Uterus (tissue), 4 donors: ENCODE data around the gene CCL21. TPM values are rescaled to one million over a fixed set of nuclear protein-coding genes. Genes with fewer than 3 reads are reported as not detected.
A peak's percentile ranks its signal among the peaks of the same experiment; 100 is the strongest.

Experiments
- DNase-seq, 2 donors: peaks; one replicate each; pipeline ENCODE4 v3.0.0-alpha.2; 2019 to 2020
- H3K27ac ChIP-seq, 2 donors: fragments of 200-600 bp; sonication (generic); 1 replicate in 1 of 2; 2 replicates in 1 of 2; pipeline ENCODE4 v1.5.1; 2016 to 2018
- H3K27me3 ChIP-seq, 2 donors: fragments of 200-600 bp; sonication (generic); one replicate each; pipeline ENCODE4 v1.5.1; 2018 to 2019; ENCODE audit warnings: control low read depth in 1 of 2
- H3K36me3 ChIP-seq, 2 donors: fragments of 200-600 bp; sonication (generic); one replicate each; pipeline ENCODE4 v1.5.1; 2019; ENCODE audit warnings: control low read depth in 1 of 2
- H3K4me1 ChIP-seq, 2 donors: fragments of 200-600 bp; sonication (generic); one replicate each; pipeline ENCODE4 v1.5.1; 2018 to 2019; ENCODE audit warnings: control low read depth in 1 of 2
- H3K4me3 ChIP-seq, 2 donors: fragments of 200-600 bp; sonication (generic); 1 replicate in 1 of 2; 2 replicates in 1 of 2; pipeline ENCODE4 v1.5.1; 2018 to 2019; ENCODE audit warnings: mild to moderate bottlenecking in 1 of 2
- H3K9me3 ChIP-seq, 2 donors: fragments of 200-600 bp; sonication (generic); one replicate each; pipeline ENCODE4 v1.5.1; 2019; ENCODE audit warnings: control low read depth in 1 of 2
- CTCF ChIP-seq, 4 experiments: fragments of 200-600 bp in 2 of 4; fragments of 450-650 bp in 2 of 4; sonication (generic) in 2 of 4; IDR thresholded peaks; one replicate each; pipeline ENCODE4 v1.5.1; 2016 to 2019; ENCODE audit warnings: antibody characterized with exemption in 4 of 4, mild to moderate bottlenecking in 2 of 4, moderate library complexity in 1 of 4
- POLR2A ChIP-seq, 2 donors: fragments of 450-650 bp; IDR thresholded peaks; one replicate each; pipeline ENCODE4 v1.6.1; 2016; ENCODE audit warnings: antibody characterized with exemption in 2 of 2, mild to moderate bottlenecking in 1 of 2, moderate library complexity in 1 of 2
- intact Hi-C: fragments of 100-400 bp; cut with DNase I; formaldehyde crosslinking; loops from one replicate; pipeline ENCODE4 v1.15.1; 2023; ENCODE audit warnings: low total_unique reads
- total RNA-seq, 4 donors: library from RNA; depleted of rRNA in 3 of 4; stranded (reverse); fragments of >200 nt in 3 of 4; gene quantifications; one replicate each; pipeline versions ENCODE4 v1.1.0 to v1.2.4, GENCODE V29; 2014 to 2023
- donor health status: DM: yes; HTN: yes; CAD: no.

The CCL21 gene
- total RNA-seq, 4 donors from 2014 or later: 7.6 to 248 (median 87.1) TPM

GRCh38 chr9:34709196-34709978 is 549 bp downstream of the CCL21 start:
- no peaks in the 10 kb centered on the region for H3K4me1 ChIP-seq
- no peak overlapping the region for H3K4me3 ChIP-seq
- no peaks in the 10 kb centered on the region for H3K36me3 ChIP-seq
- H3K27ac ChIP-seq: no peak overlapping the region
- intact Hi-C loops: loop anchor here (10.0 kb wide), 1 partner anchor 65 kb away; the partner anchor contains the start of gene GALT
- H3K9me3 ChIP-seq: no peaks in the 10 kb centered on the region
- no peaks in the 10 kb centered on the region for H3K27me3 ChIP-seq
- no peak for DNase-seq
- no peak for TF ChIP-seq CTCF (IDR thresholded peaks at IDR 0.05)
- no peak for TF ChIP-seq POLR2A (IDR thresholded peaks at IDR 0.05)

GRCh38 chr9:34707130-34707529 is 2.8 kb downstream of the CCL21 start:
- no peak for TF ChIP-seq POLR2A (IDR thresholded peaks at IDR 0.05)
- TF ChIP-seq CTCF (IDR thresholded peaks at IDR 0.05): no peak
- no peak overlapping the region for H3K4me3 ChIP-seq
- no peaks in the 10 kb centered on the region for H3K4me1 ChIP-seq
- no peaks in the 10 kb centered on the region for H3K27me3 ChIP-seq
- H3K36me3 ChIP-seq: no peaks in the 10 kb centered on the region
- intact Hi-C loops: loop anchor here (10.0 kb wide), 1 partner anchor 62 kb away; the partner anchor contains the start of gene GALT
- H3K9me3 ChIP-seq: no peaks in the 10 kb centered on the region
- no peak overlapping the region for H3K27ac ChIP-seq
- DNase-seq: no peak

GRCh38 chr9:34701769-34702736 is 7.9 kb downstream of the CCL21 start:
- TF ChIP-seq POLR2A (IDR thresholded peaks at IDR 0.05) (no peak), CTCF (IDR thresholded peaks at IDR 0.05) (peak; percentile 93 to 99 (median 97))
- intact Hi-C loops: loop anchor here (10.0 kb wide), 1 partner anchor 57 kb away; the partner anchor contains the start of gene GALT

GRCh38 chr9:34701023-34701768 is 8.7 kb downstream of the CCL21 start:
- Histone ChIP-seq H3K4me1 (no peaks in the 10 kb centered on the region), H3K4me3 (peak overlapping the region; percentile 37 to 68), H3K36me3 (no peaks in the 10 kb centered on the region), H3K9me3 (no peaks in the 10 kb centered on the region), H3K27me3 (no peaks in the 10 kb centered on the region), H3K27ac (peak overlapping the region; percentile 78 to 94)
- intact Hi-C loops: loop anchor here (10.0 kb wide), 1 partner anchor 56 kb away; the partner anchor contains the start of gene GALT
- peak; percentile 70 to 76 for DNase-seq
- TF ChIP-seq CTCF (IDR thresholded peaks at IDR 0.05) (peak; percentile 80 to 95 (median 85)), POLR2A (IDR thresholded peaks at IDR 0.05) (peak in 1 of 2 donors; percentile 48)

More at GRCh38 chr9:34701769-34702736, 7.9 kb downstream of the CCL21 start:
- H3K9me3 ChIP-seq: no peaks in the 10 kb centered on the region
- H3K4me1 ChIP-seq: no peaks in the 10 kb centered on the region
- peak overlapping the region; percentile 78 to 94 for H3K27ac ChIP-seq
- no peaks in the 10 kb centered on the region for H3K36me3 ChIP-seq
- H3K4me3 ChIP-seq: peak overlapping the region; percentile 37 to 68
- no peaks in the 10 kb centered on the region for H3K27me3 ChIP-seq
- DNase-seq: peak; percentile 87 to 90
